Measurements from ENCODE around the gene NOC4L.

NOC4L gene

GRCh38 chr12:132150780-132151144, 6.5 kb downstream of the NOC4L start:
- H3K27me3 ChIP-seq: no peaks in the 10 kb centered on the region
- peaks cover 0 to 73% (median 53%) of the 10 kb centered on the region in 11 experiments; a peak in 18 of 22 replicates for H4K20me1 ChIP-seq
- H3K9me3 ChIP-seq (replicated peaks in 1 of 11): peaks cover 0 to 2% (median 0%) of the 10 kb centered on the region in 11 experiments; a peak in 3 of 22 replicates
- H3K4me3 ChIP-seq: no peak overlapping the region
- H3K4me2 ChIP-seq: no peak overlapping the region
- H3K36me3 ChIP-seq: peaks cover 12 to 56% (median 46%) of the 10 kb centered on the region in 11 experiments; a peak in 21 of 22 replicates
- no peak overlapping the region for H3K9ac ChIP-seq
- H3K4me1 ChIP-seq: peaks cover 2 to 21% (median 14%) of the 10 kb centered on the region in 10 experiments; a peak in 19 of 20 replicates
- no peak for TF ChIP-seq Cebpa-rat (IDR thresholded peaks at IDR 0.05)
- no peak overlapping the region for H3K27ac ChIP-seq

DNA sequence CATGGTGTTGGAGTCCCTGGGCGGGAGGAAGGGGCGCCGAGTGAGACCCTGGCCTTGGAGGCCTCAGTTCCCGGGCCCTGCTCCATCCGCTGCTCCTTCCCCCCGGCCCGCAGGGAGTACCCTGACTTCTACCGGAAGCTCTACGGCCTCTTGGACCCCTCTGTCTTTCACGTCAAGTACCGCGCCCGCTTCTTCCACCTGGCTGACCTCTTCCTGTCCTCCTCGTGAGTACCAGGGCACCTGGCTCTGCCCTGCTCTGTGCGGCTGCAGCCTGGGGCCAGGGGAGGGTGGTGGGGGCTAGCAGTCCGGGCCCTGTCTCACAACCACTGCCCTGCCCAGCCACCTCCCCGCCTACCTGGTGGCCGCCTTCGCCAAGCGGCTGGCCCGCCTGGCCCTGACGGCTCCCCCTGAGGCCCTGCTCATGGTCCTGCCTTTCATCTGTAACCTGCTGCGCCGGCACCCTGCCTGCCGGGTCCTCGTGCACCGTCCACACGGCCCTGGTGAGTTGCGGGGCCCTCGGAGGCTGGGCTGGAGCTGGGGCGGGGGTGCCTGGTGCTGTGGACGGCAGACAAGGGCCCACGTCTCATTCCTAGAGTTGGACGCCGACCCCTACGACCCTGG, 7.0 kb downstream of the NOC4L start:
- TF ChIP-seq Cebpa-rat (IDR thresholded peaks at IDR 0.05): no peak
- H3K27ac ChIP-seq: no peak overlapping the region
- no peak overlapping the region for H3K9ac ChIP-seq
- H3K36me3 ChIP-seq: peaks cover 17 to 56% (median 48%) of the 10 kb centered on the region in 11 experiments; a peak in 21 of 22 replicates
- no peak overlapping the region for H3K4me3 ChIP-seq
- H4K20me1 ChIP-seq: peaks cover 0 to 68% (median 49%) of the 10 kb centered on the region in 11 experiments; a peak in 18 of 22 replicates
- H3K4me1 ChIP-seq: peaks cover 0 to 16% (median 13%) of the 10 kb centered on the region in 10 experiments; a peak in 16 of 20 replicates
- no peaks in the 10 kb centered on the region for H3K27me3 ChIP-seq
- H3K4me2 ChIP-seq: no peak overlapping the region
- peaks cover 0 to 6% (median 4%) of the 10 kb centered on the region in 11 experiments; a peak in 10 of 22 replicates for H3K9me3 ChIP-seq (replicated peaks in 1 of 11)

- no peak overlapping the region for H3K4me3 ChIP-seq
- H4K20me1 ChIP-seq: peaks cover 0 to 61% (median 43%) of the 10 kb centered on the region in 11 experiments; a peak in 18 of 22 replicates
Observed at GRCh38 chr12:132151766-132152410, 7.6 kb downstream of the NOC4L start.

DNA sequence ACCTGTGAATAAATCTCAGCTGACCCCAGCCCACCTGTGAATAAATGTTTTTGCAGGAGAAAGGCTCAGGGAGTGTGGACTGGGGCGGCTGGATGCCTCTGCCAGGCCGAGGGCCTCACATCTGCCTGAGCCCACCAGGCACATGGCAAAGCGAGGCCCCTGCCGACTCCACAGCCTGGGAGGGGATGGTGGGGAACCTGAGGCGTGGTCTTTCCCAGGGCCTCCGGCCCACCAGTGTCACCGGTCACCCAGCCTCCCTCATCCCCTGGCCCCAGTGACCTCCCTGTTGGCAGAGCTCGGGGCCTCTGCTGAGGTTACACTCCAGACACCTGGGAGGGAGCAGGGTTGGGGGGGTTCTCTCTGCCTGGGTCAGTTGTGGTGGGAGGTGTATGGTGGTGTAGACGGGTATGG, 8.2 kb downstream of the NOC4L start:
- TF ChIP-seq Cebpa-rat (IDR thresholded peaks at IDR 0.05): no peak
- H3K4me3 ChIP-seq: no peak overlapping the region
- H4K20me1 ChIP-seq: peaks cover 0 to 56% (median 37%) of the 10 kb centered on the region in 11 experiments; a peak in 18 of 22 replicates

More at GRCh38 chr12:132151766-132152410, 7.6 kb downstream of the NOC4L start:
- Histone ChIP-seq H3K9me3 (replicated peaks in 1 of 11) (peaks cover 0 to 13% (median 10%) of the 10 kb centered on the region in 11 experiments; a peak in 13 of 22 replicates), H3K4me2 (no peak overlapping the region), H3K36me3 (peaks cover 23 to 56% (median 48%) of the 10 kb centered on the region in 11 experiments), H3K27me3 (no peaks in the 10 kb centered on the region), H3K4me1 (peaks cover 0 to 15% (median 13%) of the 10 kb centered on the region in 10 experiments; a peak in 16 of 20 replicates), H3K9ac (no peak overlapping the region), H3K27ac (no peak overlapping the region)
- no peak for TF ChIP-seq Cebpa-rat (IDR thresholded peaks at IDR 0.05)

GRCh38 chr12:132152953-132153352, 8.7 kb downstream of the NOC4L start:
- TF ChIP-seq Cebpa-rat (IDR thresholded peaks at IDR 0.05): no peak
- no peak overlapping the region for H3K9ac ChIP-seq
- H3K36me3 ChIP-seq: peaks cover 34 to 56% (median 48%) of the 10 kb centered on the region in 11 experiments
- H4K20me1 ChIP-seq: peaks cover 0 to 51% (median 32%) of the 10 kb centered on the region in 11 experiments; a peak in 17 of 22 replicates
- H3K4me3 ChIP-seq: no peak overlapping the region
- H3K27ac ChIP-seq: no peak overlapping the region
- H3K4me2 ChIP-seq: no peak overlapping the region
- peaks cover 0 to 23% (median 21%) of the 10 kb centered on the region in 11 experiments; a peak in 13 of 22 replicates for H3K9me3 ChIP-seq (replicated peaks in 1 of 11)
- no peaks in the 10 kb centered on the region for H3K27me3 ChIP-seq
- peaks cover 0 to 15% (median 13%) of the 10 kb centered on the region in 10 experiments; a peak in 16 of 20 replicates for H3K4me1 ChIP-seq

More for the DNA sequence above, 8.2 kb downstream of the NOC4L start:
- no peak overlapping the region for H3K27ac ChIP-seq
- H3K36me3 ChIP-seq: peaks cover 29 to 56% (median 48%) of the 10 kb centered on the region in 11 experiments
- peaks cover 0 to 18% (median 15%) of the 10 kb centered on the region in 11 experiments; a peak in 13 of 22 replicates for H3K9me3 ChIP-seq (replicated peaks in 1 of 11)
- H3K9ac ChIP-seq: no peak overlapping the region
- no peak overlapping the region for H3K4me2 ChIP-seq
- H3K4me1 ChIP-seq: peaks cover 0 to 15% (median 13%) of the 10 kb centered on the region in 10 experiments; a peak in 16 of 20 replicates
- H3K27me3 ChIP-seq: no peaks in the 10 kb centered on the region

- H3K4me2 ChIP-seq: peak overlapping the region; percentile 25 to 67 (median 51); a peak in 19 of 22 replicates
- H3K9me3 ChIP-seq (replicated peaks in 1 of 11): peaks cover 0 to 25% (median 22%) of the 10 kb centered on the region in 11 experiments; a peak in 13 of 22 replicates
- peaks cover 0 to 16% (median 13%) of the 10 kb centered on the region in 10 experiments; a peak in 16 of 20 replicates for H3K4me1 ChIP-seq
- no peak for TF ChIP-seq Cebpa-rat (IDR thresholded peaks at IDR 0.05)
- H3K27me3 ChIP-seq: no peaks in the 10 kb centered on the region
- no peak overlapping the region for H3K4me3 ChIP-seq
- H3K9ac ChIP-seq: peak overlapping the region in 8 of 11 experiments; percentile 22 to 58 (median 42); a peak in 10 of 22 replicates
- peaks cover 0 to 46% (median 30%) of the 10 kb centered on the region in 11 experiments; a peak in 17 of 22 replicates for H4K20me1 ChIP-seq
- H3K36me3 ChIP-seq: peaks cover 40 to 59% (median 50%) of the 10 kb centered on the region in 11 experiments
- H3K27ac ChIP-seq: peak overlapping the region in 7 of 11 experiments; percentile 23 to 59 (median 41); a peak in 11 of 22 replicates
Observed at GRCh38 chr12:132153501-132154340, 9.5 kb downstream of the NOC4L start.

DNA sequence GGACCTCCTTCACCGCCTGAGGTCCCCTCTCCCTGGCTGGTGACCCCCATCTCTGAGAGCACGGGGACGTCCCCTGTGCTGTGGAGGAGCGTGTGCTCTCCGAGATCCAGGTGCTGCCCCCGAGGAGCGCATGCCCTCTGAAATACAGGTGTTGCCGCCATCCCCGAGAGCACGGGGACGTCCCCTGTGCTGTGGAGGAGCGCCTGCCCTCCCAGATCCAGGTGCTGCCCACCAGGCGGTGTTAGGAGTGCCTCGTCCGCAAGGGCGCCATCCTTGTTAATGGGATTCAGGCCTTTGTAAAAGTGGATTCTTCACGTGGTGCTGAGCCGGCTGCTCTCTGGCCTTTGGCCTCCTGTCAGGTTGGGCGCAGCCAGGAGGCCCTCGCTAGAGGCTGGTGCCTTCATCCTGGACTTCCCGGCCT, 10.1 kb downstream of the NOC4L start:
- no peak overlapping the region for H3K4me3 ChIP-seq
- peak overlapping the region; percentile 25 to 67 (median 51); a peak in 18 of 22 replicates for H3K4me2 ChIP-seq

More for the DNA sequence above, 10.1 kb downstream of the NOC4L start:
- Histone ChIP-seq H3K36me3 (peaks cover 40 to 59% (median 50%) of the 10 kb centered on the region in 11 experiments), H3K4me1 (peaks cover 0 to 22% (median 17%) of the 10 kb centered on the region in 10 experiments; a peak in 16 of 20 replicates), H3K9ac (peak overlapping the region in 8 of 11 experiments; percentile 6 to 58 (median 42); a peak in 10 of 22 replicates), H3K27ac (peak overlapping the region in 7 of 11 experiments; percentile 23 to 59 (median 41); a peak in 11 of 22 replicates), H3K9me3 (replicated peaks in 1 of 11) (peaks cover 0 to 25% (median 22%) of the 10 kb centered on the region in 11 experiments; a peak in 13 of 22 replicates), H4K20me1 (peaks cover 0 to 48% (median 30%) of the 10 kb centered on the region in 11 experiments; a peak in 17 of 22 replicates), H3K27me3 (no peaks in the 10 kb centered on the region)
- no peak for TF ChIP-seq Cebpa-rat (IDR thresholded peaks at IDR 0.05)

Measured in BLaER1 treated with 17β-estradiol and CSF1 and Interleukin-3, amounts not matched to agents 10 nM and 100 nM (cell line).